HG03460 (cell line): ENCODE results near the gene TTLL5.

ENCODE experiments used
- ATAC-seq: cut with Tn5 transposase; IDR thresholded peaks from one replicate; pipeline ENCODE4 v1.9.1; 2021; ENCODE audit not compliant: unreplicated experiment

The TTLL5 gene

DNA sequence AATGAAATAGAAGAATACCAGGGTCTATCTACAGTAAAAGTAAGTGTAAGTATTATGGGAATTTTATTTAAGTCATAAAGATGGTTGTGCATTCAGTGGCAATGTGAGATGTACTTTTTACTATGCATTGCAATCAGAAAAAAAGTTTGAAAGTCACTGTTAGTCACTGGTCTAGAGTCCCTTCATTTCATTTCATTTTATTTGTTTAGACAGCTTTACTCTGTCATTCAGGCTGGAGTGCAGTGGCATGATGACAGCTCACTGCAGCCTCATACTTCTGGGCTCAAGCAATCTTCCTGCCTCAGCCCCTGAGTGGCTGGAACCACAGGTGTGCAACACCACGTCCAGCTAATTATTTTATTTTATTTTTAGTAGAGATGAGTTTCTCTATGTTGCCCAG is 278.2 kb downstream of the TTLL5 start:
- no peak for ATAC-seq

DNA sequence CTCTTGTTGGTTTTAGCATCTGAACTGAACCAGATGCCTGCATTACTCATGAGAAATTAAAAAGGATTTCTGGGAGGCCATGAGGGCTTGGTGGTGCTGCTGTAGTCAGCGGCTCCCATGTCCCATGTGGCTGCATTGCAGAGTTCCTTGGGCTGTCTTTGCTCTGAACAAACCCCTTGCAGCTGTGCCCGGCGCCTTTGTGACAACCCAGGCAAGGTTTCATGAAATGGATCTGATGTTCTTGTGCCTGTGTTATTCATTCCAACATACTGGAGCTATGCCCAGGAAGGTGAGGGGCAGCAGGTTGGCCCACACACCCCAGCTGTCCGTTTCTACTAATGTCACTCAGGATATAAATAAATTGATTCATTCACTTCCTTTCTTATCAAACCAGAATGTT is 280.0 kb downstream of the TTLL5 start:
- ATAC-seq: no peak

DNA sequence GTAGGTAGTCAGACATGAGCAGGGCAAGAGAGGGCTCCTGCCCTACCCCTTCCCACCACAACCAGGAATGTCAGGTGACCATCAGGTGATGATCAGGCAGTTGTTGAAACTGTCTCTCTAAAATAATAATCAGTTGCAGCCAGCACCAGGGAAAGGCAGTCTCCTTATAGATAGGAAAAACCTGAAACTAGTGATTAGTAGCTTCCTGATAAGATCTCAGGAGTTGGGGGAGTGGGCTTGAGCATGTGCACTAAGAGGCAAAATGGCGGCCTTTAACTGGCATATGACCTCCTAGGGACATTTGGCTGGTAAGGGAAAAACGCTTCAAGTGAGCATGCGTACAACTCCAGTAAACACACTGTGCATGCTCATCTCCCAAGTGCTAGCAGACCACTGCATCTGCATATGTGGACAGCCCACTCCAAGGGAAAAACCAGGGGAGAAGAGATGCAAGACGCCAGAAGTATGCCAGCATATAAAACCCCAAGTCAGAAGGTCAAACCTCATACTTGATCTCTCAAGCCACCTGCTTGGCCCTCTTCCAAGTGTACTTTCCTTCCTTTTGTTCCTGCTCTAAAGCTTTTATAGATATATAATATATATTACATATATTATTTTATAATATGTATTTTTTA is 283.7 kb downstream of the TTLL5 start:
- no peak for ATAC-seq

DNA sequence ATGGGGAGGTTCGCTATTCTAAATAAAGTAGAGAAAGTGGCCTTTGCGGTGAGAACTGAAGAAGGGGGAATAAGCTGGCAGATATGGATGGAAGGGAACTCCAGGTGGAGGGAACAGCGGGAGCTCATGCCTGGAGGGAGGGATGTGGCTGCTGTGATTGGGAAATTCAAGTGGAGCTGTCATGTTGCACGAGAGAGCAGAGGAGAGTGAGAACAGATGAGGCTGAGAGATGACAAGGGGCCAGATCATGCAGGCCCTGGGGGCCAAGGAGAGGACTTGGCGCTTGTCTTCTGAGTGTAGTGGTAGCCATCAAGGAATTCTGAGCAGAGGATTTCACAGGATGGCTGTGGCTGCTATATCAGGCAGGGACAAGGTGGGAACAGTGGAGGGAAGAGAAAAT is 285.7 kb downstream of the TTLL5 start:
- no peak for ATAC-seq

DNA sequence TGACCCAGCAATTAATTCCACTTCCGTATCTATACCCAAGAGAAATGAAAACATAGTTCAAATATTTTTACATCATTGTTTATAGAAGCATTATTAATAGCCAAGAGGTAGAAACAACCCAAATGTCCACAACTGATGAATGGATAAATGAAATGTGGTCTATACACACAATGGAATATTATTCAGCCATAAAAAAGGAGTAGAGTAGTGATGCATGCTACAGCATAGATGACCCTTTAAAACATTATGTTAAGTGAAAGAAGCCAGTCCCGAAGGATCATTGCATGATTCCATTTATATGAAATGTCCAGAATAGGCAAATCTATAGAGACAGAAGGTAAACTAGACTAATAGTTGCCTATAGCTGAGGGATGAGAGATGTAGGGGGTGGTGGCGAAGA is 291.4 kb downstream of the TTLL5 start:
- ATAC-seq: no peak

DNA sequence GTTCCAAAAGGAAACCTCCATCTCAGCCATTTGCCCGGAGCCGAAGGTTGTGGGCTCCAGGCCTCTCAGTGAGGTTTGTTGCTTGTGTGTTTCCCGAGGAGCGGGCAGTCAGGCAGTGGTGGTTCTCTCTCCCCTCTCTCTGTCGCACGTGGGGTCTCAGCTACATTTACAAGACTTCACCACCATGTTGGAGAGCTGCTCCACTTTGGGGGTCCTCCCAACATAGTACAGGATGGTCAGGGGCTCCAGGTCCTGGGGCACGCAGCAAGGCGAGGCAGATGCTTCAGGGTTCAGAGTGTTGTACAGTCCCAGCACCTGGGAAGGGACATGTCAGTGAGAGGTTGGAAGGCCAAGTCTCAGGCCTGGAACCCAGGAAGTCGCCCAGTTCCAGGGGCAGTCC is 298.0 kb downstream of the TTLL5 start:
- no peak for ATAC-seq

DNA sequence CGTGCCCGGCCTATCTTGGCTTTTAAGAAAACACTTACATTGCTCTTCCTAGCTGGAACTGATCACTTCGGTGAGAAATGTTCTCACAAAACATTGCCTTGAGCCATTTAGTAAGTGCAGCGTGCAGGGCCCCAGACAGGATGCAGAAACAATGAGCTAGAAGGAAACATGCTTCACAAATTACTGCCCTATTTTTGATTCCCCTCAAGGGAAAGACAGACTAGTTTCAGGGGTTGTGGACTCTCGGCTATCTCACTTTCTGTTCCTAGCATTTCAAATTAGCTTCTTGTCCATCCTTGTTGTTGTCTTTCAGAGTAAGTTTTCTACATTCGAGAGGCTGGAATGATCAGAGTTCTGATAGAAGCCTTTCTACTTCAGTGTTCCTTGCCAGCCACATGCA is 299.2 kb downstream of the TTLL5 start:
- ATAC-seq: no peak

DNA sequence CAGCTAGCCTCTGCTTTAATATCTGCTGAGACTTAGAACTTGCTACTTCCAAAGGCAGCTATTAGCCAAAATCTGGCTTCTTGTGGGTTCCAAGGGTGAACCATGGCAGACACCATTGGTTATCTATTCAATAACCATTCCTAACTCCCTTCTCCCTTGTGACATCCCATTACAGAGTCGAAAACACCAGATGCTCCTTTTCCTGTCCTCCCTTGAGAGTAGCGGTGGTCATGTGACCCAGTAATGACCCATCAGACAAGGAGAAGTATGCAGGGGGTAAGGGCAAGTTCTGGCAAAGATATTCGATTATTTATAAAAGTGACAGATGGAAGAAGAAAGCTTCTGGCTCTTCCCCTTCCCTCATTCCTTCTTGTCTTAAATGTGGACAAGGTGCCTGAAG is 300.6 kb downstream of the TTLL5 start:
- no peak for ATAC-seq

DNA sequence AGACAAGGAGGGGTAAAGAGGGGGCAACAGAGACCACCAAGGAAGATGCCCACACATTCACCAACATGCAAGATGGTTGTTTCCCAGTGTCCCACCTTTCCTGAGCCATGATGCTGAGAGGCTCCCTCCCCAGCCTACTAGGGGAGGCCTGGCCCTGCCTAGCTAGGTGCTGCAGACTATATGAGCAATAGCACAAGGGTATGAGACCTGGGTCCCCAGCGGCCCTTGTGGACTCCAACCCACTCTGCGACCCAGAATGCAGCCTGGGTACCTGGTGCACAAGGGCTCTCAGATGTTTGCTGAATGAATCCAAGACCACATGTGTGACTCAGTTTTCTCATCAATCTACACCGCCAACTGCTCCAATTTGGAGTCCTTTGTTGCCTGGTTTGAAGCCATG is 306.8 kb downstream of the TTLL5 start:
- ATAC-seq: no peak

DNA sequence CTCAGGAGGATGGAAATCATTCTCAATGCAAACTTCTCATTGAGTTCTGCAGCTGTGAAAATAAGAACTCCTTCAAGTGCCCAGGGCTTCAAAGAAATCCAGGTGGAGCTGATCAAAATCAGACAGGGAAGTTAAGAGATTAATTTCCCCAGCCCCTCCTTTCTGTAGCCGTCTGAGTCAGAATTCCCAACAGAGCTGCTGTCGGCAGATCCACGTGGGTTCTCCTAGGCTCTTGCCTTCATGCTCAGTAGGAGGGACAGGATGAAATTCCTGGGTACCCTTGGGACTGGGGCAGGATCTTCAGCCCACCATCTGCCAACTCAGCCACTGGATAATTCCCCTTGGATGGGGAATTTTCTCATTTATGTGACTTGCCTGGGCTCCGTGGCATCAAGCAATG is 307.4 kb downstream of the TTLL5 start:
- no peak for ATAC-seq

DNA sequence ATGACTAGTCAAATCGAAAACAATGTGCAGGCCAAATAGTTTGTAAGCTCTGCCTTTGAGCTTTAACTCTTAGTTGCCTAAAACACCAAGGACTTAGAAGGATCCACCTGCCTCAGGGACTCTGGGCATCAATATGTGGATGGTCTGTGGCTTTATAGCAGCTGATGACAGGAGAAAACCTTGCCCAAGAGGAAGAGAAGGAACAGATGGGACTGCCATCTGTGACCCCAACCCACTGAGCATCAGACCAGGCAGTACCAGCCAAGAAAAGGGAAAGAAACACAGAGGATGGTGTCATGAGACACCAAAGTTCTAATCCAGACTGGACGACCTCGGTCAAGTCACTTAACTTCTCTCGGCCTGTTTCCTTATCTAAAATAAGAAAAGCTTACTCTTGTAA is 308.1 kb downstream of the TTLL5 start:
- no peak for ATAC-seq

DNA sequence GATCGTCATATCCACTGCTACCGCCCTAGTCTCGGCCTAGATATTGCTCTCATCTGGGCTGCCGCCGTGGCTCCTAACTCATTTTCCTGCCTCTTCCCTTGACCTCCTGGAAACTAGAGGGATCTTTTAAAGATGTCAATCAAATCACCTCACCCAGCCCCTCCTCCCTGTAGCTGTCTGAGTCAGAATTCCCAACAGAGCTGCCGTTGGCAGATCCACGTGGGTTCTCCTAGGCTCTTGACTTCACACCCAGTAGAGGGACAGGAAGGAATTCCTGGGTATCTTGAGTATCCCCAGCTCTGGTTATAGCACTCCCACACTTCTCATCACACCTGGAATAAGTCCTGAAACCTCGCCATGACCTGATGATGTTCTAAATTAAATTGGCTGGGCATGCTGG is 308.8 kb downstream of the TTLL5 start:
- ATAC-seq: no peak

DNA sequence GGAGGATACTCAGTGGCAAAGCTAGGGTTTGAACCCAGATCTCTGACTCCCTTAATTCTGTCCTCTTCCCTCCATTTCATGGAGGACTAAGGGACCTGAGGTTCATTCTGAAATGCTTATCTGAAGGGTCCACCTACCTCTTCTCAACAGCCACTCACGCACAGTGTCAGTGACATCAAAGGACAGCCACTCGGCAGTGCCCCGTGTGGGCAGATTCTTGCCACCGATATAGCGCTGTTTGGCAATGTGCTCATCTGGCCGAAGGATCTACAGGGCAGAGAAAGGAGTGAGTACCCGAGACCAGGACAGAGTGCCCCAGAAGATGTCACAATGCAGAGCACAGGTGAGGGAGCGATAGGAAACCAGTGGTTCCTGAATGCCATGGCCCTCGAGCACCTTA is 309.9 kb downstream of the TTLL5 start:
- ATAC-seq: no peak

DNA sequence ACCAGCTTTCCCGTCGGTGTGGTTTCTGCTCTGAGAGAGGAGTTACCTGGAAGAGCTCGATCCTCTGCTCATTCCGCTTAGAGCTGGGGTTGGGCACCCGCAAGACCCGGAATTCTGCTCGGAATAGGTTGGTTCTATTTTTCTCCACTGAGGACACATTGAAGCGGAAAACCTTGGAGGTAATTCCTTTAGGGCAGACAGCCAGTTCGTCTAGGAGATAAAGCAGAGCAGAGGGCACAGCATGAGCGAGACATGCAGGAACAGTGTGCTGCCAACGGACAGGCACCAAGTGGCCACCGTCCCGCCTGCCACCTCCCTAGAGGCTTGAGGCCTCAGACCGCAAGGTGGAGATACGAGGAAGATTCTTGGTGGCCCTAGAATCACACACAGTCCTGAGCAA is 310.5 kb downstream of the TTLL5 start:
- ATAC-seq: no peak

DNA sequence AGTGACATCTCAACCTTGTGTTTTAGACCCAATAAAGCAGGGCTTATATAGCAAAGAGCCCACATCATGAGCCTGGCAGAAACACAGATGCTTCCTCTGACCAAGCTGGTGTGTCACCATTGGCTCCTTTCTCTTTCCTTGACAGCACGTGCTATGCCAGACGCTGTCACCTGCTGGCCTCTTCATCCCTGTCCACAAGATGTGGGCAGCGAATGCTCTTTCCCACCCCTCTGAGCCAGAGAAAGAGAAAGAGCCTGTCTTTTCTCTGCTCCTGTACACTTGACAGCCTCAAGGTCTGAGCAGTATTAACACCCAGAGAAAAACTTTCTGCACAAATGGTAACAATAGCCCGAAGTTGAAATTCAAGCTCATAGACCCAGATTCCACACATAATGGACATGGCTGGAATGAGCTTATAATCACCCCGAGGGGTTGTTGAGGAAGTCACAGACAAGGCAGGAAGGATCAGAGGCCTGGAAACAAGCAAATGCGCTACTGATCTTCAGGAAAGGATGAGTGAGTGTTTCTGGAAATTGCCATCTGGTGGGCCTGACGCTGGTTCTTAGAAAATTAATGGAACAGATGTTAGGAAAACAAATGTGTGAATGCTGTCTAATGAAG is 311.9 kb downstream of the TTLL5 start:
- no peak for ATAC-seq

DNA sequence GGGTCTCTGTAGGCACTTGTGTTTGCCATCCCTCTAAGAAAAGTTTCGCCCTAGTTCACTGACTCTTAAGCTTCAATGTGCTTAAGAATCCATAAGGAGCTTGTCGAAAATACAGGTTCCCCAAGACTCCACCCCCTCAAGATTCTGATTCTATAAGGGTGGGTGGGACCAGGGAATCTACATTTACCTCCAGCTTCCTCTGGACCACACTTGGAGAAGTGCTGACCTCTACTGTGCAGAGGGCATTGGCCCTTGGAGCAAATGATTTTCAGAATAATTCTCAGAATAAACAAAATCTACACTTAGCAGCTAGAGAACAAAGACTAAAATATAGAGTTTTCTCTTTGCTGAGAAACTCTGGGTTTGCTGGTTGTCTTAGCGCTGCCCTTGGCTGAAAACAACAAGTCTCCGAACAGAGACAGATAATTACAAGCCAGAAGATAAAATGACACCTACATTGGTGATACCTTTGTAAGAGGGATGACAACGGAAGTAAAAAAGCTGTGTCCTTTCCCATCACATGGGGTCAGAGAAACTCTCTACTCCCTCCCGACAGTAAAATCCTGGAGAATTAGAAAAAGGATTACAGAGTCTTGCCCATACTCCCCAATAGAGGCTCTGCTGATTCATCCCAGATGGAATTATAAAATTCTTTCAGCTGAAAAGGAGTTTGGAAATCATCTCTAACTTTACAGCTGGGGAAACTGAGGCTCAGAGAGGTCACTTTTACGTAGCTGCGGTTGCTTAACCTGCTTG is 316.0 kb downstream of the TTLL5 start:
- no peak for ATAC-seq

DNA sequence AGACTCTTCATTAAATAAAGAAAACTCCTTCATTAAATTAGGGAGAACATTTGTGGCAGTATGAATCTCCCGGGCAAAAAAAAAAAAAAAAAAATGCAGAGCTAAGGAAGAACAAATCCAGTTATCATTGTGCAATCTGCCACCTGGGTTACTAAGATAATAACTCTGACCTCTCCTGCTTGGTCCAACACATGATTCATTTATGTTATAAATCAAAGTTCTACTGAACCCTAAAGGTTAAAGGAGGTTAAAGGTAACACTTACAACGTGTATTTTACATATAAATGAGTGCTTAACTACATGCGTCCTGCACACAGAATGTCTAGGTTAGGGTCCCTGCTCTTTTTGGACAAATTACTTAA is 316.5 kb downstream of the TTLL5 start:
- no peak for ATAC-seq

DNA sequence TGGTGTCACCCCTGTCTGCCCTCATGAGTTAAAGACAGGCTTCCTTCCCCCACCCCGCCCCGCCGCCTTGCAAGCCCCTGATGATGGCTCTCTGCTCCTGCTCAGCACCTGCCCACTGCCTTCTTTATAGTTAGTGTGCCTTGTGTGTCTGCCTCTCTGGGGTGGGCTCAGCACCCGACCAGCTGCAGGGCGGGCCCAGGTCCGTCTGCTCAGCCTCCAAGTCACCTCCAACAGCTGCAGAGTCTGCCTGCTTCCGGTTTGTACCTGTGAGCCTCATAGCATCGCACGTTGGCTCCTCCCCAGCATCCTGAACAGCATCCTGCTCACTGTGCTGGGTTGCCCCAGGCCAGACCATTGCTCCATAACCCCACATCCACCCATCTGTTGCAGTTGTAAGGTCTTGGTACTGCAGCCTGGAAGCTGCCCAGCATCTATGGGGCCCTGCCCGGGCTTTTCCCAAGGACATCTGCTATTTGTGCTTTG is 317.2 kb downstream of the TTLL5 start:
- no peak for ATAC-seq

DNA sequence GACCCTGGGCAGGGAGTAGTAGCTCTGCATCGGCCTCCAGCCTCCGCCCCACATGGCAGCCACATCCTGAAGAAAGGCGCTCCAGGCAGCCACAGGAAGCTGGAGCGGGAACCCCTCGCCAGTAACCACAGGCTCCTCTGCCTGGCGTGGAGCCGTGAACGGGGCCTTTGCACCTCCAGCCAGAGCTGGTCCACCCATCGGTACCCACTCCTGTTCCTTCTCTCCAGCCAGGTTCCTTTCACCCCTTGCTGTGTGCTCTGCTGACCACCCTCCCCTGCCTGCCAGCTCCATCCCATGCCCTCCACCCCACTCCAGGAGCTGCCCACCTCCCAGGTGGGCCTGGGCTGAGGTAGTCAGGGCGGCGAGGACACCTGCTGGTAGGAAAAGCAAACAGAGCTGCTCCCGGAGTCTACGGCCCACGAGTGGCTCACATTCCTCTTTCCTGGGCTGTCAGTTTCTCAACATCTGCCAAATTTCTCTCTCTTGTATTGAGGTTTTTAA is 318.1 kb downstream of the TTLL5 start:
- no peak for ATAC-seq

DNA sequence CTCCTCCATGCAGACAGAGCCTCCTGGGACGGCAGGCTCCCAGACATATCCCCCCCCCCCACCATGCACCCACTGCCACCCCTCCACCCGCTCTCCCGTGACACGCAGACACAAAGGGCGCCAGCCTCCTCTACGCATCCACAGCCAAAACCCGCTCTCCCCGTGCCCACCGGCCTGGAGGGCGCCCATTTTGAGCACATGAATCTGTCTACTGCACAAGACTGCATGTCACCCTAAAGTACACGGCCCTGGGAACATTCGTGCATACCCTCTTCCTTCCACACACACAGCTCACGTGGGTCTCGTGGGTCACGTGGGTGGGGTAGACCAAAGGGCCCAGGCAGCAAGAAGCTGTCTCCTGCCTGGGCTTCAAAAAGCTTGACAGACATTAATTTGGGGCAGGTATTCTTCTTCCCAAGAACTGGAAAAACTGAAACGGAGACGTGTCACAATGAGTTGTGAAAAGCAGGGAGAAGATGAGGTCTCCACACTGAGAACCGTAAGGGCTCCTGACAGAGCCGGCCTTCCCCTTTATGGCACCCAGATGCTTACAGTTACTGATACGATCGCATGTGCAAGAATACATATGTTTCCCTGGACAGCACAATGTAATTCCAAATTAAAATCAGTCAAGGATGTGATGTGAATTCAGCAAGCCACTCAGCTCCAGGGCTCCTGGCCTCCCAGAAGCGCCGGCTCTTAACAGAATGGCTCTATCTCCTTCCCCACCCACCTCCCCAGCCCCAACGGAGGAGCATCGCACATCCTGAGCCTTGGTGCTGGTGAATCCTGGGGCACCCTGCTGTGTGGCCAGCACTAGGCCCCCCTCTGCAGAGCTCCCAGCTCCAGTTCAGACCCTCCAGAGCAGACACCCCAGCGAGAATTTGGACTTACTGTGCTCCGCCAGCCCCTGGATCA is 318.9 kb downstream of the TTLL5 start:
- no peak for ATAC-seq

DNA sequence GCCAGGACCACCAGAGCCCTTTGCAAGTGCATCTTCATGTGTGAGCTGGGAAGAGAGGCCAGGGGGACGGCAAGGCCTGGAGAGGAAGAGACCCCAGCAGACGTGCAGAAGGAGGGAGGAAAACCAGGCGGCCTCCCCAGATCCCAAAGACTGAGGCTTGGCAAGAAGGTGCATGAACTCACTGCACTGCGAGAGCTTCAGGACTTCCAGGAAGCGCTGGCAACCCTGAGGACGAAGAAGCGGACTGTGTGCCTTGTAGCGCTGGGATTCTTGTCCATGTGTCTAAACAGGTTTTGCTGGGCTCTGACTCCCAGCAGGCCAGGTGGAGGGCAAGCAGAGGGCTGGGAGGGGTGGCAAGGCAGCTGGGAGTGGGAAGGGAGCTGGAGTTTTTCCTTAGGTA is 319.8 kb downstream of the TTLL5 start:
- no peak for ATAC-seq
